ENCODE results near the gene BCKDHB.
A peak's percentile ranks its signal among the peaks of the same experiment; 100 is the strongest.
"Not testable (repeated sequence)": the region's sequence is repeated elsewhere in the genome, so short reads cannot be mapped to it uniquely, and the experiment has no call there.

The BCKDHB gene

GRCh38 chr6:80211286-80211685 lies 104.8 kb downstream of the BCKDHB start:
- FAIRE-seq, result no peak

DNA sequence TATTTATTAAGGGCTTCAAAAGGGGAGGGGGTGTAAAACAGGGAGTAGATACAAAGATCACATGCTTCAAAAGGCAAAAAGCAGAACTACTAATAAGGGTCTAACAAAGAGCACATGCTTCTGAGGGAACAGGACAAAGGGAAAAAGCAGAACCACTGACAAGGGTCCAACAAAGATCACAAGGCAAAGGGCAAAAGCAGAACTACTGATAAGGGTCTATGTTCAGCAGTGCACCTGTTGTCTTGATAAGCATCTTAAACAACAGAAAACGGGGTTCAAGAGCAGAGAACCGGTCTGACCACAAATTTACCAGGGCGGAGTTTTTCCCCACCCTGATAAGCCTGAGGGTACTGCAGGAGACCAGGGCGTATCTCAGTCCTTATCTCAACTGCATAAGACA lies 105.4 kb downstream of the BCKDHB start:
- FAIRE-seq, result not testable (repeated sequence)

- peak; percentile 90 for FAIRE-seq
These were observed 108.1 kb downstream of the BCKDHB start for GRCh38 chr6:80214436-80215022.

DNA sequence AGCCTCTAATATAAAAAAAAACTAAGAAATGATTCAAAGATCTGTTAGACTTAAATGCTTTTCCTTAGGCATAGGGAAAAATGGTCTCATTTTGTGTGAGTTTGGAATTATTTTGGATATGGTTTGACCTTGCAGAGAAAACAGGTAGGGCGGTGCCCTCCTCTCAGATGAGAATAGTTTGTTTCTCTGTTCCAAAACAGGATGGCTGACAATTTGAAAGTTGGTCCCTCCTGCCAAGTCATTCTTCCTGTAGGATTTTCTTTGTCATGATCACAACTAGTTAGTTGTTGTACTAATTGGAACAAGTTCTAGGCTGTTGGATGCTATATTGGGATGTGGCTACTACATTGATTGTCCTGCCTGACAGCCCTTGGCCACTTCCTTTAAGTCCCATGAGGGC lies 108.6 kb downstream of the BCKDHB start:
- FAIRE-seq, result no peak

- FAIRE-seq, result no peak
These were observed 111.3 kb downstream of the BCKDHB start for GRCh38 chr6:80217794-80218193.

DNA sequence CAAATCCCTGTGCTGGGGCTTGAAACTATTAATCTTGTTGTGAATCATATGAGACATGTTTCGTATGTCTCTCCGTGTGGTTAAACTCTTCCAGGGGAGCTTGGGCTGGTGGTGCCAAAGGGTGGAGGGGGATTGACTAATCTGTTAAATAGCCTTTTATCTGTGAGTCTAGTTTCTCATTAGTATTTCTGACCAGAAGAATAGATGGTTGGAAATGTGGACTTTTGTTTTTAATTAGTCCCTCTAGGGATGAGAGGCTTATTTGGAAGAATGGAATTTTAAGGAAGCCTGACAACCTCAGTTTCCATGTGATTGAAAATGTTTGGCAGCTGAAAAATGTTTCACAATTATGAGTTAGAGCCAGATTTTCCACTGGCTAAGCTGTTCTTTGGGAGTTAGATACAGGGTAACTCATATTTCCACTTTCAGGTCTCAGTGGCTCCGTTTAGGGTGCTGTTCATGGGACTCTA lies 117.3 kb downstream of the BCKDHB start:
- FAIRE-seq, result no peak

DNA sequence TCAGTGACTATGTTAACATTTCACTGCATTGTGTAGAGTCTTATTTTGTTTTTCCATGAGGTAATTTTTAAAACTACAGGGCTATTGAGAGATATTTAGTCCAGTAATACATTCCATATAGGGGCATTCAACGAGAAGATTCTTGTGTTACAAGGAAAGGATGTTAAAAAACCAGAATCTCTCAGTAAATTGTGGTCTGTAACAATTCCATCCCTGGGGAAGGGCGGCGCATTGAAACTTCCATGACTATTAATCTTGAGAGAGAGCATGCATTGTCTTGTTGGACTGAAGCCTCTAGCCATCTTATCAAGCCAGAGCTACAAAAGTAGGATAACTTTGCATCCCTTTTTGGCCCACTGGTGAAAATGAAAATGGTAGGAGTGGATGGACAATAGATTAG lies 119.7 kb downstream of the BCKDHB start:
- no peak for FAIRE-seq

- no peak for FAIRE-seq
These were observed 120.2 kb downstream of the BCKDHB start for GRCh38 chr6:80226699-80227098.

- FAIRE-seq, result no peak
These were observed 121.2 kb downstream of the BCKDHB start for GRCh38 chr6:80227545-80228105.

DNA sequence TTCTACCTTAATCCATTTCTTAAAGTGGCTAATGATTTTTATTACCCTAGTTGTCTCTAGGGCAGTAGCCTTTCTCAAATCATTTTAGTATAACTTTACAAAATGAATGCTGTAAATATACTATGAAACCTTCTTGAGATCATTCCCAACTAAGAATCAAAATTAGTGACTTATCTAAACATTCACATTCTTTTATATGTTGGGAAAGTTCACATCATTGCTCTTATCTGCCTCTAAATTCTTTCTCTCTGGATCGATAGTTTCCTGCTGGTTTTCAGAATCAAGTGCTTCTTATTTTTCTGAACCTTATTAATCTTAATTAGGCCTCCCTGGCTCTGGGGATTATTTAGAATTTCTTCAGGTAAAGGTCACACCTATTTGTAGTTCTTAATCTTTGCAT lies 126.8 kb downstream of the BCKDHB start:
- FAIRE-seq, result no peak

DNA sequence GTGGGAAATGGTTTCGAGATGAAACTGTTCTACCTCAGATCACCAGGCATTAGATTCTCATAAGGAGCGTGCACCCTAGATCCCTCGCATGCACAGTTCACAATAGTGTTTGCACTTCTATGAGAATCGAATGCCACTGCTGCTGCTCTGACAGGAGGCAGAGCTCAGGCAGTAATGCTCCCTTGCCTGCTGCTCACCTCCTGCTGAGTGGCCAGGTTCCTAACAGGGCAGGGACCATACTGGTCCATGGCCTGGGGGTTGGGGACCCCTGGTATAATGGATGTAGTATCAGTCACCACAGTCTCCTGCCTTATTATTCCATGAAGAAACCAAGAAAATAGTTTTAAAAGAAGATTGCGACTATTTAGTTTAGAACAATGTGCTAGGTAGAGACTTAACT lies 127.5 kb downstream of the BCKDHB start:
- FAIRE-seq, result no peak

GRCh38 chr6:80234401-80234800 lies 127.9 kb downstream of the BCKDHB start:
- FAIRE-seq, result no peak

DNA sequence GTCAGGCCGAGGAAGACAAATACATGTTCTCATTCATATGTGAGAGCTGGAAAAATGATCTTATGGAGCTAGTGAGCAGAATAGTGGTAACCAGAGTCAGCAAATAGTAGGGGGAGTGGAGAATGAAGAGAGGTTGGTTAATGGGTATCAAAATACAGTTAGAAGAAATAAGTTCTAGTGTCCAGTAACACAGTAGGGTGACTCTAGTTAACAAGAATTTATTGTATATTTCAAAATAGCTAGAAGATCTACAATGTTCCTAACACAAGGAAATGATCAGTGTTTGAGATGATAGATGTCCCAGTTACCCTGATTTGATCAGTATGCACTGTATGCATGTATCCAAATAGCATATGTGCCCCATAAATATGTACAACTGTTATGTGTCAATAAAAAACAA lies 128.4 kb downstream of the BCKDHB start:
- FAIRE-seq, result no peak

GRCh38 chr6:80235647-80236046 lies 129.2 kb downstream of the BCKDHB start:
- FAIRE-seq, result no peak

DNA sequence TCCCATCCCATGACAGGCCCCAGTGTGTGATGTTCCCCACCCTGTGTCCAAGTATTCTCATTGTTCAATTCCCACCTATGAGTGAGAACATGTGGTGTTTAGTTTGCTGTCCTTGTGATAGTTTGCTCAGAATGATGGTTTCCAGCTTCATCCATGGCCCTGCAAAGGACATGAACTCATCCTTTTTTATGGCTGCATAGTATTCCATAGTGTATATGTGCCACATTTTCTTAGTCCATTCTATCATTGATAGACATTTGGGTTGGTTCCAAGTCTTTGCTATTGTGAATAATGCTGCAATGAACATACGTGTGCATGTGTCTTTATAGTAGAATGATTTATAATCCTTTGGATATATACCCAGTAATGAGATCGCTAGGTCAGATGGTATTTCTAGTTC lies 132.3 kb downstream of the BCKDHB start:
- not testable (repeated sequence) for FAIRE-seq

GRCh38 chr6:80245043-80245442 lies 138.6 kb downstream of the BCKDHB start:
- FAIRE-seq, result no peak

- no peak for FAIRE-seq
These were observed 143.4 kb downstream of the BCKDHB start for GRCh38 chr6:80249897-80250296.

GRCh38 chr6:80250391-80250997 lies 144.0 kb downstream of the BCKDHB start:
- FAIRE-seq, result no peak

DNA sequence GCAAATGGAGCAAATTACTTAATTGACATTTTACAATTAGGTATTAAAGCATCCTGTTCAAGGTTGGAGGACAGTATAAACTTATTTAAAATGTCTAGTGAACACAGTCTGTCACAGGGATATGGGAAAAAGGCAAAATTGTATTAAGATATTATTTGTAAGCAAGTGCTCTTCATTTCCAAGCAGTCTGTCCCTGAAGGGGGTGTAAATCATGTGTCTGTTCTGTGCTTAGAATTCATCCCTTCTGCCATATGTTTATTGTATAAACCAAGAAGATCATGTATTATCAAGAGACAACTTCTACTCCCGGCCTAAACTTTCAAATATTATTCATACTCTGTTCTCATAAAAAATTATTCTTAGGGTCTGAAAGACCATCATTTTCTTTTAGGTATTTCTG lies 144.8 kb downstream of the BCKDHB start:
- FAIRE-seq, result no peak

DNA sequence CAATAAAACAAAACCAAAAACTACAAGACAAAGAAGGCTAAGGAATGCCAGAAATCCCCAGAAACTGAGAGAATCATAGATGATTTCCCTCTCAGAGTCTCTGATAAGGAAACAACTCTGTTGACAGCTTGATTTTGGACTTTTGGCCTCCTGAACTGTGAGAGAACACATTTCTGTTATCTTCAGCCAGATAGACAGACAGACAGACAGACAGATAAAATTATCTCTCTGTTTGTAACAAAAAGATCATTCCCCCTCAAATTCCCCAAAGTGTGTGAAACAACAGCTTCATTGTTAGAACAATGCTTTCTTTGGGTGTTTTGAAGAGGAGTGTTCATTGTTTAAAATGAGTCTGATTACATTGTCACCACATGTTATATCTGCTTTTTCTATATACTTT lies 148.2 kb downstream of the BCKDHB start:
- no peak for FAIRE-seq

GRCh38 chr6:80256691-80257090 lies 150.2 kb downstream of the BCKDHB start:
- no peak for FAIRE-seq

DNA sequence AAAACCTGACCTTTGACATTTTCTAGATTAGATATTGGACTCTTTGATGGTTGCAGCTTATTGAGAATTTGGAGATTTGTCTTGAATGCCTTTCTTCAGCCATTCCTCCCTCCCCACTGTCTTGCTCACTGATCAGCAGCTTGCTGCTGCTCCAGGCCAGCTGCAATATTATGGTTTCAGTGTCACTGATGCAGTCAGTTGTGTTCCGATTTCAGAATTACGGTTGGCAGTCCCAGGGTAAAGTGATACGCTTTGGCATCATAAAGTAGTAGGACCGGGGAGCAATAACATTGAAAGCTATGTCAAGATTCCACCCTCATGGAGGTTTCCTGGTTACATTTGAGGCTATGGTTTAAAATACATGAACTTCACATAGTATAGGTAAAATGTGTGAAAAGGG lies 152.6 kb downstream of the BCKDHB start:
- no peak for FAIRE-seq

- no peak for FAIRE-seq
These were observed 157.1 kb downstream of the BCKDHB start for GRCh38 chr6:80263585-80263984.

- FAIRE-seq, result no peak
These were observed 162.6 kb downstream of the BCKDHB start for GRCh38 chr6:80268865-80269730.

All from G401.6 (cell line).